CD14-positive monocyte (primary cell): ENCODE results near the gene KIF27. TPM values are rescaled to one million over a fixed set of nuclear protein-coding genes. Genes with fewer than 3 reads are reported as not detected.

Experiments used
- DNase-seq, 3 donors: peaks; one replicate each; pipeline ENCODE4 v3.0.0-alpha.2; 2011 to 2022
- H2AFZ ChIP-seq: 2 replicates; pipeline ENCODE4 v1.6.0; 2012; ENCODE audit warnings: mild to moderate bottlenecking, low read depth, low read length, inconsistent platforms; ENCODE audit not compliant: insufficient read depth, poor library complexity, severe bottlenecking
- H3K27ac ChIP-seq, 2 donors: 1 replicate in 1 of 2; 2 replicates in 1 of 2; pipeline ENCODE4 v1.5.1; 2012 to 2013; ENCODE audit warnings: low read length in 2 of 2, control low read depth in 1 of 2, inconsistent platforms in 1 of 2, low read depth in 1 of 2, mild to moderate bottlenecking in 1 of 2
- H3K27me3 ChIP-seq, 2 donors: one replicate each; pipeline versions ENCODE4 v1.6.0 to v1.6.1; 2011 to 2013; ENCODE audit warnings: low read length in 2 of 2; ENCODE audit not compliant: control insufficient read depth in 2 of 2, insufficient read depth in 2 of 2
- H3K36me3 ChIP-seq, 2 donors: replicated peaks in 1 of 2; 1 replicate in 1 of 2; 2 replicates in 1 of 2; pipeline versions ENCODE4 v1.5.1 to v1.6.1; 2012 to 2013; ENCODE audit warnings: low read length in 2 of 2, control low read depth in 1 of 2, inconsistent platforms in 1 of 2, mild to moderate bottlenecking in 1 of 2; ENCODE audit not compliant: insufficient read depth in 2 of 2, control insufficient read depth in 1 of 2
- H3K4me1 ChIP-seq, 2 donors: 1 replicate in 1 of 2; 2 replicates in 1 of 2; pipeline versions ENCODE4 v1.5.1 to v1.6.1; 2012 to 2013; ENCODE audit warnings: low read length in 2 of 2, control low read depth in 1 of 2, inconsistent platforms in 1 of 2, mild to moderate bottlenecking in 1 of 2, moderate library complexity in 1 of 2; ENCODE audit not compliant: insufficient read depth in 2 of 2, control insufficient read depth in 1 of 2
- H3K4me2 ChIP-seq: replicated peaks from 2 replicates; pipeline ENCODE3; 2012; ENCODE audit warnings: low read length, moderate library complexity, mild to moderate bottlenecking; ENCODE audit not compliant: poor library complexity, severe bottlenecking; ENCODE audit errors: extremely low read depth
- H3K4me3 ChIP-seq, 3 experiments: fragments of 200-600 bp in 1 of 3; sonication (generic) in 1 of 3; replicated peaks in 1 of 3; 1 replicate in 2 of 3; 2 replicates in 1 of 3; pipeline ENCODE4 v1.5.1; 2011 to 2013; ENCODE audit warnings: low read length in 3 of 3, mild to moderate bottlenecking in 3 of 3, control low read depth in 2 of 3, low read depth in 2 of 3, inconsistent platforms in 1 of 3, moderate library complexity in 1 of 3
- H3K79me2 ChIP-seq: 2 replicates; pipeline ENCODE4 v1.6.0; 2012; ENCODE audit warnings: mild to moderate bottlenecking, control low read depth, inconsistent platforms, low read length, moderate library complexity; ENCODE audit not compliant: insufficient read depth
- H3K9ac ChIP-seq: 2 replicates; pipeline ENCODE4 v1.6.0; 2017; ENCODE audit warnings: low read length, mild to moderate bottlenecking; ENCODE audit not compliant: insufficient read depth, poor library complexity, severe bottlenecking
- H3K9me3 ChIP-seq, 2 donors: replicated peaks in 1 of 2; 1 replicate in 1 of 2; 2 replicates in 1 of 2; pipeline versions ENCODE4 v1.5.1 to v1.6.1; 2012 to 2013; ENCODE audit warnings: low read length in 2 of 2, control low read depth in 1 of 2; ENCODE audit not compliant: control insufficient read depth in 1 of 2, insufficient read depth in 1 of 2
- H4K20me1 ChIP-seq: 2 replicates; pipeline ENCODE4 v1.6.0; 2012; ENCODE audit warnings: mild to moderate bottlenecking, low read length, control low read depth, moderate library complexity; ENCODE audit not compliant: insufficient read depth
- H3K27ac Mint-ChIP-seq, 7 donors: one replicate each; pipeline ENCODE4 v1.8.0; 2020; ENCODE audit warnings: mild to moderate bottlenecking in 7 of 7, mixed read lengths in 7 of 7, moderate library complexity in 6 of 7, inconsistent platforms in 2 of 7
- H3K27me3 Mint-ChIP-seq, 3 donors: one replicate each; pipeline ENCODE4 v1.8.0; 2021 to 2022; ENCODE audit warnings: low read depth in 3 of 3, mild to moderate bottlenecking in 3 of 3, mixed read lengths in 3 of 3, moderate library complexity in 3 of 3, inconsistent platforms in 1 of 3
- H3K36me3 Mint-ChIP-seq, 2 donors: one replicate each; pipeline ENCODE4 v1.8.0; 2020; ENCODE audit warnings: mixed read lengths in 2 of 2, inconsistent platforms in 1 of 2, mild to moderate bottlenecking in 1 of 2
- H3K4me1 Mint-ChIP-seq: one replicate; pipeline ENCODE4 v1.8.0; 2020; ENCODE audit warnings: mild to moderate bottlenecking, mixed read lengths
- H3K4me3 Mint-ChIP-seq, 2 donors: one replicate each; pipeline ENCODE4 v1.8.0; 2020; ENCODE audit warnings: mild to moderate bottlenecking in 2 of 2, mixed read lengths in 2 of 2, moderate library complexity in 1 of 2
- H3K9me3 Mint-ChIP-seq, 7 donors: one replicate each; pipeline ENCODE4 v1.8.0; 2020 to 2022; ENCODE audit warnings: mixed read lengths in 7 of 7, mild to moderate bottlenecking in 6 of 7, moderate library complexity in 6 of 7, inconsistent platforms in 2 of 7
- WGBS: methylation state at CpG from one replicate; pipeline ENCODE4 v1.1.5; 2013; ENCODE audit warnings: missing lambda C conversion rate; ENCODE audit not compliant: insufficient coverage; 5-methylcytosine and 5-hydroxymethylcytosine counted together
- intact Hi-C, 2 donors: fragments of 100-400 bp; cut with micrococcal nuclease; formaldehyde crosslinking; loops; one replicate each; pipeline versions ENCODE4 v1.15.0 to v1.15.1; 2023
- polyA plus RNA-seq, 3 donors: library from polyadenylated mRNA; depleted of rRNA in 1 of 3; unstranded in 2 of 3; stranded (reverse) in 1 of 3; fragments of 300-500 nt in 2 of 3; fragments of >200 nt in 1 of 3; fragmentation: Illumina TruSeq in 2 of 3; gene quantifications; 1 replicate in 2 of 3; 2 replicates in 1 of 3; pipeline ENCODE4 v1.2.3, GENCODE V29; 2012 to 2021
- TF ChIP-seq, protein P1 (sequence below): fragments of 200-600 bp; IDR thresholded peaks from one replicate; pipeline ENCODE4 v1.8.0; 2022; ENCODE audit warnings: antibody characterized with exemption, mild to moderate bottlenecking

KIF27 gene
- polyA plus RNA-seq, 3 donors, result 0.58 to 1.3 (median 1.1) TPM

DNA sequence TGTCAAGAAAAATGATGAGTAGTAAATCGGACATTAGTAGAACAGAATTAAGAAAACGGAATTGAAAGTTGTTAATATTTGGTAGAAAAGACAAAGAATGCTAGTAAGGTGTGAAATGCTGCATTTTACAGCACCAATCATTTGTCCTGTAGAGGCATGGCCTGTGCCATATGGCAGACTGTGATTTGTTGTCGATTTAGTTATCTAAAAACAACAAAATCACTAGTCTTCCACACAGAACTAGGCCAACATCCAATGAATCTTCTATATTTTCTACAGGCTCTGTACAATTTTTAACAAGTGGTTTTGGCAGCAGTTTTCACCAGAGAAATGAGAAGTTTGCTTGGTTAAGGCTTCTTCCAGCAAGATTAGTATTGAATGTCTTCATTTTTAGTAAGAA lies 48.4 kb upstream of the KIF27 start:
- intact Hi-C loops, result no loop called here
- H3K4me3 ChIP-seq, result no peak overlapping the region
- no peak overlapping the region for H3K9ac ChIP-seq
- Mint-ChIP-seq H3K27me3 (peaks cover 0 to 4% (median 0%) of the 10 kb centered on the region in 3 donors), H3K27ac (peak overlapping the region in 1 of 7 donors; percentile 16), H3K36me3 (peaks cover 77 to 86% of the 10 kb centered on the region in 2 donors), H3K4me3 (no peak overlapping the region), H3K9me3 (no peaks in the 10 kb centered on the region), H3K4me1 (no peaks in the 10 kb centered on the region)
- peaks cover 74 to 85% of the 10 kb centered on the region in 2 donors for H3K36me3 ChIP-seq
- H2AFZ ChIP-seq, result no peak overlapping the region
- no peak overlapping the region for H3K27ac ChIP-seq
- peaks cover 46% of the 10 kb centered on the region for H3K79me2 ChIP-seq
- no peaks in the 10 kb centered on the region for H3K4me1 ChIP-seq
- DNase-seq, result no peak
- no peaks in the 10 kb centered on the region for H3K9me3 ChIP-seq
- WGBS, result no CpG with 5 or more reads among the region's 3 CpGs
- no peaks in the 10 kb centered on the region for H3K27me3 ChIP-seq
- peaks cover 97% of the 10 kb centered on the region for H4K20me1 ChIP-seq
- H3K4me2 ChIP-seq, result no peak overlapping the region
- TF ChIP-seq, protein P1, sequence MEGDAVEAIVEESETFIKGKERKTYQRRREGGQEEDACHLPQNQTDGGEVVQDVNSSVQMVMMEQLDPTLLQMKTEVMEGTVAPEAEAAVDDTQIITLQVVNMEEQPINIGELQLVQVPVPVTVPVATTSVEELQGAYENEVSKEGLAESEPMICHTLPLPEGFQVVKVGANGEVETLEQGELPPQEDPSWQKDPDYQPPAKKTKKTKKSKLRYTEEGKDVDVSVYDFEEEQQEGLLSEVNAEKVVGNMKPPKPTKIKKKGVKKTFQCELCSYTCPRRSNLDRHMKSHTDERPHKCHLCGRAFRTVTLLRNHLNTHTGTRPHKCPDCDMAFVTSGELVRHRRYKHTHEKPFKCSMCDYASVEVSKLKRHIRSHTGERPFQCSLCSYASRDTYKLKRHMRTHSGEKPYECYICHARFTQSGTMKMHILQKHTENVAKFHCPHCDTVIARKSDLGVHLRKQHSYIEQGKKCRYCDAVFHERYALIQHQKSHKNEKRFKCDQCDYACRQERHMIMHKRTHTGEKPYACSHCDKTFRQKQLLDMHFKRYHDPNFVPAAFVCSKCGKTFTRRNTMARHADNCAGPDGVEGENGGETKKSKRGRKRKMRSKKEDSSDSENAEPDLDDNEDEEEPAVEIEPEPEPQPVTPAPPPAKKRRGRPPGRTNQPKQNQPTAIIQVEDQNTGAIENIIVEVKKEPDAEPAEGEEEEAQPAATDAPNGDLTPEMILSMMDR, result no peak

GRCh38 chr9:83967073-83967472 lies 45.8 kb upstream of the KIF27 start:
- Histone ChIP-seq H3K4me3 (no peak overlapping the region), H3K9ac (no peak overlapping the region), H3K27me3 (no peaks in the 10 kb centered on the region), H2AFZ (no peak overlapping the region), H3K9me3 (no peaks in the 10 kb centered on the region), H3K79me2 (peaks cover 20% of the 10 kb centered on the region), H4K20me1 (peaks cover 73% of the 10 kb centered on the region), H3K27ac (no peak overlapping the region), H3K4me2 (no peak overlapping the region), H3K4me1 (no peaks in the 10 kb centered on the region), H3K36me3 (peaks cover 49 to 60% of the 10 kb centered on the region in 2 donors)
- H3K27ac Mint-ChIP-seq, result peak overlapping the region in 2 of 7 donors; percentile 8 to 26
- H3K4me3 Mint-ChIP-seq, result no peak overlapping the region
- H3K4me1 Mint-ChIP-seq, result no peaks in the 10 kb centered on the region
- no peak for DNase-seq
- H3K27me3 Mint-ChIP-seq, result peaks cover 0 to 4% (median 0%) of the 10 kb centered on the region in 3 donors
- intact Hi-C loops, result no loop called here
- TF ChIP-seq, protein P1, result no peak
- peaks cover 0 to 2% (median 0%) of the 10 kb centered on the region in 7 donors for H3K9me3 Mint-ChIP-seq
- WGBS, result 83% methylated on average over 1 of the region's 1 CpG
- H3K36me3 Mint-ChIP-seq, result peaks cover 54 to 62% of the 10 kb centered on the region in 2 donors
